NOMO-1 (cell line): ENCODE measurements around the gene SLC49A3.
"Not testable (repeated sequence)": the region's sequence is repeated elsewhere in the genome, so short reads cannot be mapped to it uniquely, and the experiment has no call there.

Source experiments
- DNase-seq, 2 experiments: peaks; one replicate each; lab custom pipeline; 2025; ENCODE audit not compliant: unreplicated experiment in 2 of 2; lab: John Stamatoyannopoulos, UW

SLC49A3 gene

GRCh38 chr4:655464-656151 lies 33.3 kb downstream of the SLC49A3 start:
- DNase-seq: no peak

GRCh38 chr4:654871-655463 lies 34.0 kb downstream of the SLC49A3 start:
- no peak for DNase-seq

DNA sequence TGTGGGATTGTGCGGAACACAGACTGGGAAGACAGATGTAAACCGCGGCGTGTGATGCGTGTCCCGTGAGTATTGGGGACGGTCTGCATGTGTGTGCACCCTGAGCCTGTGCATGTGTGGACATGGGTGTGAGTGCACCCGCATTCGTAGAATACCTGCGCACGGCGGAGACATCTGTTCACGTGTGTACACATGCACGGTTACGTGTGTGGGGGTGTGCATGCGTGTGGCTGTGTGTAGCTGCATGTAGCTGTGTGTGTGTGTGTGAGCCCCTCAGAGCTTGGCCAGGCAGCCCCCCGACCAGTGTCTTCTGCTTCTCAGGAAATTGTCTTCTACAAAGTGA lies 34.5 kb downstream of the SLC49A3 start:
- DNase-seq: no peak

GRCh38 chr4:653831-654502 lies 35.0 kb downstream of the SLC49A3 start:
- DNase-seq: no peak

DNA sequence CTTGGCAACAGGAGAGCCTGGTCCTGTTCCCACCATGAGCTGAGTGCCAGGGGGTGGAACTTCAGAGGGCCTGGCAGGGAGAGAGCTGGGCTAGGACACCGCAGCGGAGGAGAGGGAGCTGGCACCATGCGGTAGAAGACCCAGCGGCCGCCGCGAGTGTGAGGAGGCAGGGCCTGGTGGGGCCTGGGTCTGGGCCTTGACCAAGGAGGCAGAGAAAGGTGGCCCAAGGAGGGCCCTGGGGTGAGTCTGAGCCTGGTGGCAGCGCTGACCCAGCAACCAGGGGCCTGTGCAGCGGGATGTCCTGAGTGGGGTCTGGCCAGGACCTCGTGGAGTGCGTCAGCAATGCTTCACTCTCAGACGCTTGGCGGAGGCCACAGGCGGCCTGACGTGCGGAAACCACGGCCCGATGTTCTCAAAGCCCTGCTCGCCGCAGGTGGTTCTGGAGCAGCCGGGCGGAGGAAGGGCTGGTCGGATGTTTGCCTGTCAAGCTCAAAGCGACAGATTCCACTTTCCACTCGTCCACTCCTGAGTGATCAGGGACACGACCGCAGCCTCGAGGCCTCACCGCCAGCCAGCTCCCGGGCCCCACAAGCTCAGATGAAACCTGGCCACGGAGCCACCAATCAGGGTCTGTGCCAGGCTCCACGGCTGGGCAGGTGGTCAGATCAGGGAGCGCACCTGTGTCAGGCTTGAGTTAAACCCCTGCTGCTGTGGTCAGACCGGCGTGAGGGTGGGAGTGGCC lies 35.7 kb downstream of the SLC49A3 start:
- no peak for DNase-seq

DNA sequence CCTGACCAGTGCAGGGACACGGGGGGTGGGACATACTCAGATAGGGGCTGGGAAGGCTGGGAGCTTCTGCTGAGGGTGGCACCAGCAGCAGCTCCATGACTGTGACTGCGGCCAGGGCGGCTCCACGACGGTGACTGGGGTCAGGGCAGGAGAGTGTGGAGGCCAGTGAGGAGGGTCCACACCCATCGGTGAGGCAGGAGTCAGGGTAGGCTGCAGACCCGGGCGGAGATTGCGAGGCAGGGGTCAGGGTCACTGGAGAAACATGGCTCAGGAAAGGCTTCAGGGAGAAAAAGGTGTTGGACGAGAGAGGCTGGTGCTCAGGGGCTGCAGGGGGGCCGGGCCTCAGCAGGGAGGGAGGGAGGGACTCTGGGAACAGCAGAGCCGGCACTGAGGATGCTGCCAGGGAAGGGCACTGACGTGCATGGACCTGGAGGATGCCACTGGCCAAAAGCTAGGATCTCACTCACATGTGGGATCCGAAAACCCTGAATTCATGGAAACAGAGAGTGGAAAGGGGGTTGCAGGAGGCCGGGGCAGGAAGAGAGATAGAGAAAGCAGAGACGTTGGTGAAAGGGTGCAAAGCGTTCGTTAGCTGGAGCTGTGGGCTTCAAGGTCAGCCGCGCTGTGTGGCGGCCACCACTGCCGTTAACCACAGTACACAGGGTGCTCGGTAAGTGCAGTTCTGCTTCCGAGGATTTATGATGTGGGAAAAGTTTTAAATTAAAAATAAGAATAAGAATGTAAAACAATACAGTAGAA lies 36.9 kb downstream of the SLC49A3 start:
- no peak for DNase-seq

DNA sequence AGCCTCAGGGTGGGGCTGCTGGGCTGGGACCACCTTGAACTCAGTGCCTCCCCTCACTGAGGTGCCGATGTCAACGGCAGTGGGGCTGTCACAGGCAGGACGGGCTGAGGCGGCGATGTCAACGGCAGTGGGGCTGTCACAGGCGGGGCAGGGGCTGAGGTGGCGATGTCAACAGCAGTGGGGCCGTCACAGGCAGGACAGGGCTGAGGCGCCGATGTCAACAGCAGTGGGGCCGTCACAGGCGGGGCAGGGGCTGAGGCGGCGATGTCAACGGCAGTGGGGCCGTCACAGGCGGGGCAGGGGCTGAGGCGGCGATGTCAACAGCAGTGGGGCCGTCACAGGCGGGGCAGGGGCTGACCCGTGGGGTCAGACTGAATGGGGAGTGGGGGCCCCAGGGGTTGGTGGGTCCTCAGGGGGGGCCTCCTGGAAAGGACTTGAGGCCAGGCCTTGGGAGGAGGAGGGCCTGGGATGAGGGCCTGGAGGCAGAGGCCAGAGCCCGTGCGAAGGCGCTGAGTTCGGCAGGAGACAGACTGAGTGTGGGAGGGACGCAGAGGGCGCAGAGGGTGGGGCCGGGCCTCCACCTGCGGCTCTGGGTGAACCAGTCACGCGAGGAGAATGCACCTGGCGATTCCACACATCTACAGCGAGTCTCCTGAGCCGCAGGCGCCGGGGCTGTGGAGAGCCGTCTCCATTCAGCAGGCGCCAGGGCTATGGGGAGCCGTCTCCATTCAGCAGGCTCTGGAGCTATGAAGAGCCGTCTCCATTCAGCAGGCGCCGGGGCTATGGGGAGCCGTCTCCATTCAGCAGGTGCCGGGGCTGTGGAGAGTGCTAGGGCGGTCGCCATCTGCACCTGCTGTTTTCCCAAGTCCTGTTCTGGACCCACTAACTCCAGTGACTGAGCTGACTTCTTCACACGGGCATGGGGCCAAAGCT lies 37.7 kb downstream of the SLC49A3 start:
- DNase-seq: no peak

- DNase-seq: no peak
These were observed 38.5 kb downstream of the SLC49A3 start for GRCh38 chr4:650461-650860.

- DNase-seq: no peak
These were observed 39.1 kb downstream of the SLC49A3 start for GRCh38 chr4:649751-650310.

DNA sequence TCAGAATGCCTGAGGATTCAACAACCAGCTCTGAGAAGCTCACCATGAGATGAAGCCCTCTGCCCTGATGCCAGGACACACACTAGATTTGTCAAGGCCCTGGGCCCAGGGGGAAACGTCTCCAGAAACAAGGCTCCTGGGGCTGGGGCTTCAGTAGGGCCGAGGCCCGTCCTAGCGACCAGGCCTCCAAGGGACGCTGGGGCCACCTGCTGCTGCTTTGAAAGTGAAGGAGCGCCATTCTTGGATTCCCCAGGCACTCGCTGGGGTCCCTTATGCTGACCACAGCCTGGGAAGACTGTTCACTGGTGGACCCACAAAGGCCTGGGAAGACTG lies 39.7 kb downstream of the SLC49A3 start:
- DNase-seq: no peak

GRCh38 chr4:648579-649292 lies 40.2 kb downstream of the SLC49A3 start:
- DNase-seq: no peak

DNA sequence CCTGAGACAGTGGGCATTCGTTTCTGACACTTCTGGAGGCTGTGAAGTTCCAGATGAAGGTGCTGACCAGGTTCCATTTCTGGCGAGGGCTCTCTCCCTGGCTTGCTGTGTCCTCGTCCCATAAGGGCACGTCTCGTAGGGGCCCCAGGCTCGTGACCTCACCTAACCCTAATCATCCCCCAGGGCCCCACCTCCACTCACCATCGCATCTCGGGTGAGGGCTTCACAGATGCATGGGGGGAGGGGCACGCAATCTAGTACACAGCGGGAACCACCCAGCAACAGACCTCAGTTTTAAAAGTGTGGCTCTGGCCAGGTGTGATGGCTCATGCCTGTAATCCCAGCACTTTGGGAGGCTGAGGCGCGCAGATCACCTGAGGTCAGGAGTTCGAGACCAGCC lies 41.5 kb downstream of the SLC49A3 start:
- no peak for DNase-seq

GRCh38 chr4:646460-646859 lies 42.5 kb downstream of the SLC49A3 start:
- DNase-seq: no peak

GRCh38 chr4:642366-642765 lies 46.6 kb downstream of the SLC49A3 start:
- not testable (repeated sequence) for DNase-seq

DNA sequence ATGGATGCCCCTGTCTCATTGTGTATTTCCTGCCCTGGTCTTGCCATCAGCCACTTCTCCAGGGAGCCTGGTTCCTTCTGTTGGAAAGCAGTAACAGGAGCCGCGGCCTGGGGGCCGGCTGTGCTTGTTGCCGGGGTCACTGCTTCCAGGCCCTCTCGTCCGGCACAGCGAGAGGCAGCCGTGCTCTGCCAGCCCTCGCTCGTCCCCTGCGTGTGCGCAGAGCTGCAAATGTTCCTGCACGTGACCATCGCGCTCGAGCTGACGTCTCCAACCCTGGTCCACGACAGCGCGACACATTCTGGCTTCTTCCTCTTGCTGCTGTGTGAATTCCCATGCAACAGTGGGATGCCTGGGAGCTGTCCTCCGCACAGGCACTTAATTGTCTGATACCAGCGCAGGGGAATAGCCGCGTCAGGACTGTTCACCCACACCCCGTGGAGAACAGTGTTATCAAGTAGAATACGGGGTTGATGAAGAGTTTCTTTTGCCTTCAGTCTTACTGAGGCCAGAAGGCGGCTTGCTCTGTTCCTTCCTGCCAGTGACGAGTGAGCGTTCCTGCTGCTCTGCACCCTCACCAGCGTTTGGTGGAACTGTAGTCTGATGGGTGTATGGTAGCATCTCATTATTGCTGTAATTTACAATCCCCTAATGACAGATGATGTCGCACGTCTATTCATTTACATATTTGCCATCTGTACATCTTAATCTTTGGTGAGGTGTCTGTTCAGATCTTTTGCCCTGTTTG lies 51.2 kb downstream of the SLC49A3 start:
- no peak for DNase-seq

DNA sequence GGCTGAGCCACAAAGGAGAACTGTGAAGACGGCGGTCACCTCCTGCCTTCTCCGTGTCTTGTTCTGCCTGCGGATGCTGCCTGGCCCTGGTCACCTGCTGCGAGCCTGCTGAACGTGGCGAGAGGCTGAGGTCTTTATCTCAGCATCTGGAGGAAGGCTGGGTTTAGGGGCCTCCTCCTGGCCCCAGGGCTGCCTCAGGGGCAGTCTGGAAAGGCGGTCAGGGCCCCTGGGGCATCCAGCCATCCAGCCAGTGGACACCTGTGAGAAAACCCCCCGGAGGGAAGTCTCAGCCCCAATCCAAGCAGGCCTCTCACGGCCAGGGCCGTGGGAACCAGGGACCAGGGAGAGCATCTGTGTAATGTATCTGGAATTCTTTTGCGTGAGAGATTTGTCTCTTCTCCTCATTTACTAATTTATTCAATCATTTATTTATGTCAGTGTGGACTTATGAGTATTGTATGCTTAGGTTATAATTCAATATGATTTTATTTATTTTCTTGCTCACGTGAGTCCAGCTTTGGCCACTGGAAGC lies 52.3 kb downstream of the SLC49A3 start:
- DNase-seq: no peak

DNA sequence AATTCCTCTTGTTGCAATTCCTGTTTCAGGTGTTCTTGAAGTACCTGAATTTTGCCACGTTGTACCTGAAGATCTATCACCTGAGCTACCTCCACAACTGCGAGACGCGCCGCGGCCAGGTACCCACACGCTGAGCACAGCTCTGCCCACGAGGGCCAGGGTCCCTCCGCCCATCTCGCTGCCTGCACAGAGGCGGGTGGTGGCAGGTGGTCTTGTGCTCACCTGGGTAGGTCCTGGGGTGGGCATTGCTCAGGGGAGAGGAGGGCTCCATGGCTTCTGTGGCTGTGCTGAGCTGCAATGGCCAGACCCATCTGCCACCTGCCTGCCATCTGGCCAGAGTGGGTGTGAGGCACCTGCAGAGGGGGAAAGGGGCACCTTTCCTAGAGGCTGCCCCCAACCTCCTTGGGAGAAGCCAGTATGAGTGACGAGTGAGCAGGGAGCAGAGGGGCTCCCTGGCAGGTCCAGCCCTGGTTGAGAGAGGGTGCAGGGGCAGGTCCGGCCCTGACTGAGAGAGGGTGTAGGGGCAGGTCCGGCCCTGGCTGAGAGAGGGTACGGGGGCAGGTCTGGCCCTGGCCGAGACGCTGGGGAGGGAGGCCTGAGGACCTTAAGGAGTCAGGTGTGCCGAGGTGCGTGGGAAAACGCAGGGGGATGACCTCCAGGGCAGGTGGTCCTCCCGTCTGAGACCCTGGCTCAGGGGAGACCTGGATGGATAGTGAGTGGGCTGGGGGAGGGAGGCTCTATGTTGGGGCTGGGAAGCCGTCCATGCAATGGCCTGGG lies 52.9 kb downstream of the SLC49A3 start:
- no peak for DNase-seq
